GM19239 (cell line): ENCODE measurements around the gene CCNYL1.
"Not testable (repeated sequence)": the region's sequence is repeated elsewhere in the genome, so short reads cannot be mapped to it uniquely, and the experiment has no call there.

Source experiments
- DNase-seq: peaks from one replicate; pipeline ENCODE4 v3.0.0; 2011; ENCODE audit warnings: low spot score; ENCODE audit not compliant: insufficient read length
- FAIRE-seq: peaks from 2 replicates; lab custom pipeline; 2011; peaks lifted over from hg19 to GRCh38; lab: Jason Lieb, UNC

Gene CCNYL1

GRCh38 chr2:207710814-207711740 is at the start of gene CCNYL1:
Gene CCNYL1, plus strand, starts transcription at chr2:207711640. Its CDS starts 257 bp downstream, at chr2:207711897.
- peak; percentile 94 for FAIRE-seq
- DNase-seq: peak; percentile 99

DNA sequence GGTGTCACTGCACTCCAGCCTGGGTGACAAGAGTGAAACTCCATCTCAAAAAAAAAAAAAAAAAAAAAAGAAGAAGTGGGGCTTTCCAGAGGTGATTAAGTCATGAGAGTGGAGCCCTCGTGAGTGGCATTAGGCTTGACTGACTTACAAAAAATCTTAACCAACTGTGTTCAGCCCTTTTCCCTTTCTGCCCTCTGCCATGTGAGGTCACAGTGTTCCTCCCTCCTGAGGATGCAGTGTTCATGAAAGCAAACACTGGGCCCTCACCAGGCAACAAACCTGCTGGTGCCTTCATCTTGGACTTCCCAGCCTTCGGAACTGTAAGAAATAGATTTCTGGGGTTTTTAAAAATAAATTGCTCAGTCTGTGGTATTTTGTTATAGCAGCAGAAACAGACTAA is 49.2 kb upstream of the CCNYL1 start:
- peak; percentile 75 for FAIRE-seq
- peak; percentile 21 for DNase-seq

GRCh38 chr2:207663870-207664545 is 47.4 kb upstream of the CCNYL1 start:
- peak; percentile 67 for FAIRE-seq

GRCh38 chr2:207670887-207671286 is 40.6 kb upstream of the CCNYL1 start:
- FAIRE-seq: no peak

More at GRCh38 chr2:207663870-207664545, 47.4 kb upstream of the CCNYL1 start:
- DNase-seq: no peak

DNA sequence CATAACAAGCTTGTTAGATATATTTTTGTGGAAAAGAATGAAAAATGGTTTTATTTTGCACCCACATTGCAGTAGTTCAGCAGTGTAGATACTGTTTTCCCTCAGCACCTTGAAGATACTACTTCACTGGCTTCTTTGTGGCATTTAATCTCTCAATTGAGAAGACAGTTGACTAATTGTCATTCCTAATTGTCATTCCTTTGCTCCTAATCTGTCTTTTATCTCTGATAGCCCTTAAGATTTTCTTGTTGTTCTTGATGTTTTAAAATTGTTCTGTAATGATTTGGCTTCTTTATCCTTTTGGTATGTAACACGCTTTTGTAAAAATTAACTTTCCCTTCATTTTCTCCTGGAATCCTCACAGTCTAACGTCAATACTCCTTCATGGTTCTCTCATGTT is 38.0 kb upstream of the CCNYL1 start:
- FAIRE-seq (no peak), DNase-seq (no peak)

More at GRCh38 chr2:207670887-207671286, 40.6 kb upstream of the CCNYL1 start:
- DNase-seq: no peak

DNA sequence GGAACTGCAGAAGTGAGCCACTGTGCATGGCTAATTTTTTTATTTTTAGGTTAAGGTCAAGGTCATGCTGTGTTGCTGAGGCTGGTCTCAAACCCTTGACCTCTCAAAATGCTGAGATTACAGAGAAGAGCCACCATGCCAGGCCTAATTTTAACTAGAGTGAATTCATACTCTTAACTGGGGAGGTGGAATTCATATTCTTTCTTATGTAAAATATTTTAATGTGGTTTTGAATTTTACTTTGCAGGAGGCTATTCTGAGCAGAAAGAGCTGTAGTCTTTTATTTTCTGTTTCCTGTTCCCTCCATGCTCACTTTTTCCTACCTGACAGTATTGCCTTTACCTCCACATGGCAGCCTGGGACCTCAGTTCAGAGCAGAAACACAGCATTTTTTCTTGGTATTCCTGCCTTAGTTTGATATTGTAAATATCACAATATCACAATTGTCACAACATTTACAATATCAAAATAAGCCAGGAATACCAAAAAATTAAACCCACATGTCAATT is 37.1 kb upstream of the CCNYL1 start:
- DNase-seq (no peak), FAIRE-seq (peak; percentile 18)

DNA sequence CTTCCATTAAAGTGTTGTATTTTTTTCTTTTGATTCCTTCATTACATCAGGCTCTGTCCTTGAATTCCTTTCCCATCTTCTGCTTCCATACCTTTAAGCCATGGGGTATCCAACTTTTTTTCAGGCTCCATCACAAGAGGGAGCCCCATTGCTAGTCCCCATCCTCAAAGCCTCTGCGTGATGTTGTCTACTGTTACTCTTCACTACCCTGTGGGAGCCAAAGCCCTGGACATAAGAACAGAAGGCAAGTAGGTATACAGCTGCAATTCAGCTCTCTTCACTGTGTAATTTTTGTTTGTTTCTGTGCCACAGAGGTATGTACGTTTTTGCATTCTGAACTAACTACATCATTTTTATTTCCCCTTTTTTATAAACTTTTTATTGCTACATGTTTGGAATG is 36.6 kb upstream of the CCNYL1 start:
- FAIRE-seq (no peak), DNase-seq (no peak)

DNA sequence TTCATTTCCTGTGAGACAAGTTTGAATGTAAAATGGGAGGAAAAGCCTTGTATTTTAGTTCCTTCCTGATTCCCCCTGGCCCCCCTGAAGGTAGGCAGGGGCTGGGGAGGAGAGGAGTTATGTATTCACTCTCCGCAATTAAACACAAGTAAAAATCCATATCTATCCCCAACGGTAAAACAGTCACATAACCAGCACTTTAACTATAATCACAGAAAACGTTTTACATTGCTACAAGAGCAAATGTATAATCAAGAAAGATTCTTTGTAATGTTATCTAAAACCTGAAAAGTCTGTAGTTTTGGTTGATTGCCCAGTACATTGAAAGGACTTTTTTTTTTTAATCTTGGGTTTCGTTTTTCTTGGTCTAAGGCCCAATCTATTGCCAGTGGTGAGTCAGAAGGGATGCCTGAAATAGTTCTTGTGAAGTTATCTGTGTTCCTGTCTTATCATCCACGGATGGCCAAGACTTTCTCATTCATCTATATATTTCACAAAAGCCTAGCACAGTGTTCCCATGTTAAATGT is 34.5 kb upstream of the CCNYL1 start:
- DNase-seq (peak; percentile 33), FAIRE-seq (no peak)

DNA sequence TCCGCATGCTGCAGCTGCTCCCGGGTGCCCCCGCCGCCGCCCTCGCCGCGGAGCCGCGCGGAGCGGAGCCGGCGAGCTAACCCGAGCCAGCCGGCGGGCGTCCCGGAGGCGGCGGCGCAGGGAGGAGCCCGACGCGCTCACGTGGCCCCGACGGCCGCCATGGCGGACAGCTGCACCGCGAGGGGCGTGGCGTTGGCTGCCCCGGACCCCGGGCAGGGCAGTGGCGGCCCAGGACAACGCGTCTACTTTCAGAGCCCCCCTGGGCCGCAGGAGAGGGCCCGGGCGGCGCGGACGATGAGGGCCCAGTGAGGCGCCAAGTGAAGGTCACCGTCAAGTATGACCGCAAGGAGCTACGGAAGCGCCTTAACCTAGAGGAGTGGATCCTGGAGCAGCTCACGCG is 30.0 kb upstream of the CCNYL1 start:
- no peak for DNase-seq
- no peak for FAIRE-seq

GRCh38 chr2:207682557-207682956 is 28.9 kb upstream of the CCNYL1 start:
- FAIRE-seq (no peak), DNase-seq (no peak)

- no peak for DNase-seq
- no peak for FAIRE-seq
These were observed 28.0 kb upstream of the CCNYL1 start for GRCh38 chr2:207683438-207683837.

- DNase-seq (no peak), FAIRE-seq (no peak)
These were observed 27.4 kb upstream of the CCNYL1 start for GRCh38 chr2:207683879-207684627.

- FAIRE-seq (no peak), DNase-seq (no peak)
These were observed 24.6 kb upstream of the CCNYL1 start for GRCh38 chr2:207686812-207687211.

- DNase-seq (no peak), FAIRE-seq (no peak)
These were observed 22.8 kb upstream of the CCNYL1 start for GRCh38 chr2:207688597-207688996.

- DNase-seq, FAIRE-seq: not testable (repeated sequence)
These were observed 20.5 kb upstream of the CCNYL1 start for GRCh38 chr2:207690845-207691461.

DNA sequence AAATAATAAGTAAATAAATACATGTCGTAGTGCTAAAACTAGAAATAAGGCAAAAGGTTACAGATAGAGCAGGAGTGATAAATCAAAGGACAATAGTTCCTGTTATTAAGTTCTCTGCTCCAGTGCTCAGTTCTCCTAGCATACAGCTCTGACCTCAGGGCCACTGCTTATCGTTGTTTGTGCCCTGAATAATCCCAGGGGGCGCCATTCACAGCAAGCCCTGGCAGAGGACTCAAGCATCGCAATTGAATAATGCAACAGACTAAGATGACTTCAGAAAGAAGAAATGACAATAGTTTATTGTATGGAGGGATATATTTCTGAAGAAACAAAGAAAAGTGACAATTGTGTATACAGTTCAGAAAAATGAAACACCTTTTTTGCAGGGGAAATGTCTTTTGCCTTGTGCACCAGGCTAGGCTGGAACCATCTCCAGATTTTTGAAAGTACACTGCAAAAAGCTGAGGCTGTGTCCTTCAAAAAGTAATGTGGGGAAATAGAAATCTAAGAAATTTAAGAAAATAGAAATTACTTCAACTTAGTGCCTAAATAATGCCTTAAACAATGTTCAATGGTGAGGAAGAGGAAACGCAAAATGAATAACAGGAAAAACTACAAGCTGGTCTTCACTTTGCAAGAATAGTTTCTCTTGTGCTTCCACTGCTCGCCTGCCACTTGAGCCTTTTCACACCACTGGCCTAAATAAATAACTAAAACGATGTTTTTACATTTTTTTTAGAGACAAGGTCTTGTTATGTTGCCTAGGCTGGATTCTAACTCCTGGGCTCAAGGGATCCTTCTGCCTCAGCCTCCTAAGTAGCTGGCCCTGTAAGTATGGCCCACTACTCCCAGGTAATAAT is 19.0 kb upstream of the CCNYL1 start:
- DNase-seq: peak; percentile 34
- no peak for FAIRE-seq

DNA sequence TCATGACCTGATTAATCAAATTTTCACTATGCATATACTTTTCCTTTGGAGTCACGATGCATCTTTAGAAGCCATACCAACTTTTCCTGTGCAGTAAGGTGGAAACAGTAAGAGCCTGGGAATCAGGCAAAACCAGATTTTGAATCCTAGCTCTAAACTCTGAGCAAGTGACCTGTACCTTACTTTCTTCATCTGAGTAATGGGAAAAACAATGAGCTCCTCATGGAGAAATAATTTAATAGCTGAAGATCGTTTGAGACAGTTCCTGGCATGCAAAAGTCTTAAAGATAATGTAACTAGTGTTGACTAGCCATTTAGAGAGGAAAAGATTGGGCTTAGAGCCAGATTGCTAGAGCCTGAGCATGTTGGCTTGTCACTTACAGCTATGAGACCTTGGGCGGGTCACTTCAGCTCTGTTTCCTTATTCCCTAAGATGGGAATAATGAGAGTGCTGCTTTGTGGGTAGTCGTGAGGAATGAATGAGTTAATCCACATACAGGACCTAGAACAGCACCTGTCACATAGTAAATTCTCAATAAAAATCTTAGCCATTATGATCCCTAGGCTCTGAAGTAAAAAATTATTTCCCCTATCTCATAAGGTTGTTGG is 17.7 kb upstream of the CCNYL1 start:
- DNase-seq (no peak), FAIRE-seq (no peak)

DNA sequence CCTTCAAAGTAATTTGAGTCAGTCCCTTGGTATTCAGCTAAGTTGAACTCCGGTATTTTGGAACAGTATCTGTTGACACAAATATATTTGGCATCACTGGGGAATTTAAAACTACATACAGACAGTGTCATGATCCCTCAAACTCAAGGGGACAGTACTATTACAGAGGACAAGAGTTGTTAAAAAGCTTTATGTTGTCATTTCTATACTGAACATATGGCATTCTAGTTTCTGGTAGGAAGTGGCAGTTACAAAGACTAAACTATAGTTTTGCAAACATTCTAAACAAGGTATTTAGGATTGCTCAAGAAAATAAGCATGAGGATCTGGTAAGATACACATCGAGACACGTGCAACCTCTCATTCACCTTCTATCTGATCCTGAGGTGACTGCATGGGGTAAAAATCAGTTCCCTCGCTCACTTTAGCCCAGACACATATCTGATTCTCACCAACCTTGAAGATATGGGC is 16.6 kb upstream of the CCNYL1 start:
- FAIRE-seq: peak; percentile 59
- no peak for DNase-seq
